DOHH2 (cell line): ENCODE results near the gene CA5A.

ENCODE experiments used
- H3F3A ChIP-seq: fragments of 200-600 bp; sonication (generic), shearing (Covaris generic); 2 replicates; pipeline ENCODE4 v1.6.0; 2016; ENCODE audit warnings: antibody characterized with exemption, mild to moderate bottlenecking; ENCODE audit not compliant: control insufficient read depth, insufficient read depth
- H3K27ac ChIP-seq: fragments of 200-600 bp; sonication (generic); 2 replicates; pipeline ENCODE4 v1.5.1; 2014; ENCODE audit warnings: low read depth, mild to moderate bottlenecking, low read length, moderate library complexity
- H3K27me3 ChIP-seq: fragments of 200-600 bp; sonication (generic); 2 replicates; pipeline ENCODE4 v1.6.1; 2014; ENCODE audit warnings: mild to moderate bottlenecking, low read length, mixed read lengths; ENCODE audit not compliant: control insufficient read depth
- H3K36me3 ChIP-seq: fragments of 200-600 bp; sonication (generic); 2 replicates; pipeline ENCODE4 v1.6.1; 2014; ENCODE audit warnings: mild to moderate bottlenecking, low read length, moderate library complexity, mixed read lengths; ENCODE audit not compliant: control insufficient read depth
- H3K4me1 ChIP-seq: fragments of 200-600 bp; sonication (generic); 2 replicates; pipeline ENCODE4 v1.6.1; 2014; ENCODE audit warnings: mild to moderate bottlenecking, low read length, mixed read lengths; ENCODE audit not compliant: control insufficient read depth
- H3K4me2 ChIP-seq: fragments of 200-600 bp; sonication (generic); 2 replicates; pipeline ENCODE4 v1.6.0; 2014; ENCODE audit warnings: mild to moderate bottlenecking, low read length, moderate library complexity
- H3K4me3 ChIP-seq: fragments of 200-600 bp; sonication (generic); 2 replicates; pipeline ENCODE4 v1.5.1; 2014; ENCODE audit warnings: mild to moderate bottlenecking, low read length, mixed read lengths
- H3K79me2 ChIP-seq: fragments of 200-600 bp; sonication (generic); 2 replicates; pipeline ENCODE4 v1.6.1; 2014; ENCODE audit warnings: mild to moderate bottlenecking, low read length, mixed read lengths; ENCODE audit not compliant: control insufficient read depth
- H3K9me2 ChIP-seq: fragments of 200-600 bp; sonication (generic); replicated peaks from 2 replicates; pipeline ENCODE4 v1.6.1; 2014; ENCODE audit warnings: mild to moderate bottlenecking, low read length, mixed read lengths; ENCODE audit not compliant: control insufficient read depth
- H3K9me3 ChIP-seq: fragments of 200-600 bp; sonication (generic); 2 replicates; pipeline ENCODE4 v1.6.1; 2014; ENCODE audit warnings: antibody characterized with exemption, low read length, mixed read lengths; ENCODE audit not compliant: control insufficient read depth, insufficient read depth
- H4K20me1 ChIP-seq: fragments of 200-600 bp; sonication (generic); 2 replicates; pipeline ENCODE4 v1.6.0; 2014; ENCODE audit warnings: low read depth, mild to moderate bottlenecking, antibody characterized with exemption, low read length, moderate library complexity; ENCODE audit not compliant: control insufficient read depth, insufficient read depth
- CTCF ChIP-seq: fragments of 200-600 bp; sonication (generic); IDR thresholded peaks from one replicate; pipeline ENCODE4 v1.5.1; 2014; ENCODE audit warnings: antibody characterized with exemption, mild to moderate bottlenecking, low read depth, low read length; ENCODE audit not compliant: poor library complexity, severe bottlenecking
- EZH2phosphoT487 ChIP-seq: fragments of 200-600 bp; sonication (generic); IDR thresholded peaks from 2 replicates; pipeline ENCODE4 v1.6.1; 2017; ENCODE audit warnings: borderline replicate concordance, mild to moderate bottlenecking, antibody characterized with exemption, low read length, moderate library complexity, mixed read lengths

CA5A gene

GRCh38 chr16:87853411-87854052, 82.8 kb downstream of the CA5A start:
- H4K20me1 ChIP-seq, result peaks cover 27% of the 10 kb centered on the region
- TF ChIP-seq EZH2phosphoT487 (no peak), CTCF (no peak)
- H3K9me2 ChIP-seq, result no peaks in the 10 kb centered on the region
- H3K36me3 ChIP-seq, result peaks cover 93% of the 10 kb centered on the region
- peaks cover 91% of the 10 kb centered on the region for H3K4me1 ChIP-seq
- peaks cover 99% of the 10 kb centered on the region for H3K79me2 ChIP-seq
- peak overlapping the region; percentile 30 for H3K4me3 ChIP-seq
- peak overlapping the region; percentile 67 for H3K27ac ChIP-seq
- peak overlapping the region; percentile 53 for H3K4me2 ChIP-seq
- no peaks in the 10 kb centered on the region for H3K9me3 ChIP-seq
- H3K27me3 ChIP-seq, result no peaks in the 10 kb centered on the region
- peaks cover 13% of the 10 kb centered on the region for H3F3A ChIP-seq

- Histone ChIP-seq H3K4me2 (no peak overlapping the region), H3K36me3 (peaks cover 93% of the 10 kb centered on the region), H3K27ac (0 out of 2 replicates have a peak overlapping the region, but pooled peaks have one; percentile 67), H3K27me3 (no peaks in the 10 kb centered on the region), H3K4me3 (no peak overlapping the region), H3K79me2 (peaks cover 99% of the 10 kb centered on the region), H3K4me1 (peaks cover 72% of the 10 kb centered on the region), H4K20me1 (peaks cover 34% of the 10 kb centered on the region), H3F3A (peaks cover 13% of the 10 kb centered on the region), H3K9me3 (no peaks in the 10 kb centered on the region), H3K9me2 (no peaks in the 10 kb centered on the region)
- TF ChIP-seq CTCF (no peak), EZH2phosphoT487 (no peak)
Measured at GRCh38 chr16:87851601-87852000, 84.7 kb downstream of the CA5A start.

- H3K27ac ChIP-seq, result peak overlapping the region; percentile 54
- H3K27me3 ChIP-seq, result no peaks in the 10 kb centered on the region
- no peak overlapping the region for H3K4me3 ChIP-seq
- peaks cover 13% of the 10 kb centered on the region for H3F3A ChIP-seq
- no peaks in the 10 kb centered on the region for H3K9me3 ChIP-seq
- H3K4me2 ChIP-seq, result peak overlapping the region; percentile 54
- H4K20me1 ChIP-seq, result peaks cover 34% of the 10 kb centered on the region
- peaks cover 99% of the 10 kb centered on the region for H3K79me2 ChIP-seq
- peaks cover 93% of the 10 kb centered on the region for H3K36me3 ChIP-seq
- no peak for TF ChIP-seq EZH2phosphoT487
- no peak for TF ChIP-seq CTCF
- no peaks in the 10 kb centered on the region for H3K9me2 ChIP-seq
- H3K4me1 ChIP-seq, result peaks cover 68% of the 10 kb centered on the region
Measured at GRCh38 chr16:87851141-87851587, 85.2 kb downstream of the CA5A start.
